GM08714 (cell line): ENCODE data around the gene WASF1.

Experiments
- H3K4me3 ChIP-seq: fragments of 200-500 bp; sonication (Bioruptor generic); 2 replicates; pipeline ENCODE4 v1.5.1; 2014; ENCODE audit warnings: mild to moderate bottlenecking, low read length, inconsistent platforms
- ZNF274 ChIP-seq: IDR thresholded peaks from 2 replicates; pipeline ENCODE4 v1.6.1; 2012; ENCODE audit warnings: mild to moderate bottlenecking, low read depth, low read length

WASF1 gene

GRCh38 chr6:110183292-110183885 lies 3.9 kb upstream of the WASF1 start:
- no peak for TF ChIP-seq ZNF274
- H3K4me3 ChIP-seq, result no peak overlapping the region

GRCh38 chr6:110181131-110182030 lies 1.9 kb upstream of the WASF1 start:
- H3K4me3 ChIP-seq, result peak overlapping the region; percentile 98
- no peak for TF ChIP-seq ZNF274

- TF ChIP-seq ZNF274, result no peak
- H3K4me3 ChIP-seq, result peak within 1 kb of the TSS; percentile 98
These were observed 948 bp upstream of the WASF1 start, which contains the start of gene CDC40 for GRCh38 chr6:110180228-110181008. Gene CDC40, plus strand, starts transcription at chr6:110180427. Its CDS starts 18 bp downstream, at chr6:110180445.

GRCh38 chr6:110178626-110179405 lies 654 bp downstream of the WASF1 start:
- peak overlapping the region; percentile 82 for H3K4me3 ChIP-seq
- TF ChIP-seq ZNF274, result no peak

GRCh38 chr6:110173506-110174132 lies 5.9 kb downstream of the WASF1 start:
- H3K4me3 ChIP-seq, result no peak overlapping the region
- TF ChIP-seq ZNF274, result no peak

- TF ChIP-seq ZNF274, result no peak
These were observed 9.4 kb downstream of the WASF1 start for GRCh38 chr6:110170081-110170480.

GRCh38 chr6:110158479-110158878 lies 21.0 kb downstream of the WASF1 start:
- TF ChIP-seq ZNF274, result no peak
- no peak overlapping the region for H3K4me3 ChIP-seq

More at GRCh38 chr6:110170081-110170480, 9.4 kb downstream of the WASF1 start:
- H3K4me3 ChIP-seq, result no peak overlapping the region

- TF ChIP-seq ZNF274, result no peak
- no peak overlapping the region for H3K4me3 ChIP-seq
These were observed 31.6 kb downstream of the WASF1 start for GRCh38 chr6:110147870-110148269.

- TF ChIP-seq ZNF274, result no peak
- H3K4me3 ChIP-seq, result no peak overlapping the region
These were observed 38.8 kb downstream of the WASF1 start for GRCh38 chr6:110140650-110141049.

GRCh38 chr6:110139052-110139451 lies 40.4 kb downstream of the WASF1 start:
- no peak overlapping the region for H3K4me3 ChIP-seq
- TF ChIP-seq ZNF274, result no peak

- no peak overlapping the region for H3K4me3 ChIP-seq
- TF ChIP-seq ZNF274, result no peak
These were observed 41.3 kb downstream of the WASF1 start for GRCh38 chr6:110137924-110138887.

- no peak for TF ChIP-seq ZNF274
These were observed 49.1 kb downstream of the WASF1 start for GRCh38 chr6:110130362-110130761.

More at GRCh38 chr6:110130362-110130761, 49.1 kb downstream of the WASF1 start:
- no peak overlapping the region for H3K4me3 ChIP-seq
